H9 (cell line): ENCODE measurements around the gene PPAN. TPM values are rescaled to one million over a fixed set of nuclear protein-coding genes. Genes with fewer than 3 reads are reported as not detected.

Experiments used
- DNase-seq: peaks from one replicate; pipeline ENCODE4 v3.0.0-alpha.2; 2017
- H2AFZ ChIP-seq: one replicate; pipeline ENCODE4 v1.6.1; 2013; ENCODE audit warnings: mild to moderate bottlenecking, low read length, control low read depth, moderate library complexity
- H2AK5ac ChIP-seq: 2 replicates; pipeline ENCODE4 v1.6.1; 2013; ENCODE audit warnings: low read length, control low read depth, mixed read lengths; ENCODE audit not compliant: insufficient read length
- H2BK120ac ChIP-seq: one replicate; pipeline ENCODE4 v1.6.1; 2013; ENCODE audit warnings: low read depth, mild to moderate bottlenecking, low read length, control low read depth, inconsistent platforms; ENCODE audit not compliant: poor library complexity, severe bottlenecking
- H2BK12ac ChIP-seq: 2 replicates; pipeline ENCODE4 v1.6.1; 2013; ENCODE audit warnings: low read length, control low read depth, mixed read lengths, low read depth; ENCODE audit not compliant: insufficient read length
- H2BK15ac ChIP-seq: 2 replicates; pipeline ENCODE4 v1.6.1; 2013; ENCODE audit warnings: low read depth, low read length, control low read depth
- H2BK20ac ChIP-seq: one replicate; pipeline ENCODE4 v1.6.1; 2013; ENCODE audit warnings: low read depth, mild to moderate bottlenecking, low read length, control low read depth, inconsistent platforms; ENCODE audit not compliant: poor library complexity, severe bottlenecking
- H2BK5ac ChIP-seq: 2 replicates; pipeline ENCODE4 v1.6.1; 2013; ENCODE audit warnings: low read length, control low read depth, mixed read lengths; ENCODE audit not compliant: insufficient read length
- H3K14ac ChIP-seq: 2 replicates; pipeline ENCODE4 v1.6.1; 2013; ENCODE audit warnings: low read length, control low read depth; ENCODE audit not compliant: insufficient read depth
- H3K18ac ChIP-seq: 2 replicates; pipeline ENCODE4 v1.6.1; 2013; ENCODE audit warnings: low read depth, mild to moderate bottlenecking, mixed read lengths, low read length, control low read depth; ENCODE audit not compliant: insufficient read length
- H3K23ac ChIP-seq: 2 replicates; pipeline ENCODE4 v1.6.1; 2013; ENCODE audit warnings: low read length, control low read depth, mixed read lengths, low read depth; ENCODE audit not compliant: insufficient read length
- H3K23me2 ChIP-seq: 2 replicates; pipeline ENCODE4 v1.6.1; 2013; ENCODE audit warnings: low read depth, mild to moderate bottlenecking, mixed read lengths, low read length, control low read depth; ENCODE audit not compliant: insufficient read length, poor library complexity, severe bottlenecking
- H3K27ac ChIP-seq: 2 replicates; pipeline ENCODE4 v1.5.1; 2013; ENCODE audit warnings: low read length, control low read depth, mixed read lengths, low read depth; ENCODE audit not compliant: insufficient read length
- H3K27me3 ChIP-seq: 2 replicates; pipeline ENCODE4 v1.6.1; 2013; ENCODE audit warnings: low read length, control low read depth, inconsistent platforms; ENCODE audit not compliant: insufficient read depth
- H3K4ac ChIP-seq: 2 replicates; pipeline ENCODE4 v1.6.1; 2013; ENCODE audit warnings: low read depth, mild to moderate bottlenecking, control low read depth, inconsistent platforms, low read length, moderate library complexity
- H3K4me1 ChIP-seq: 2 replicates; pipeline ENCODE4 v1.6.1; 2013; ENCODE audit warnings: low read length, control low read depth, inconsistent platforms; ENCODE audit not compliant: insufficient read depth
- H3K4me2 ChIP-seq: 2 replicates; pipeline ENCODE4 v1.6.1; 2013; ENCODE audit warnings: low read length, control low read depth, mixed read lengths; ENCODE audit not compliant: insufficient read length, insufficient read depth
- H3K56ac ChIP-seq: 2 replicates; pipeline ENCODE4 v1.6.1; 2013; ENCODE audit warnings: low read depth, mild to moderate bottlenecking, mixed read lengths, low read length, control low read depth; ENCODE audit not compliant: insufficient read length
- H3K79me1 ChIP-seq: 2 replicates; pipeline ENCODE4 v1.6.1; 2013; ENCODE audit warnings: low read depth, mild to moderate bottlenecking, moderate library complexity, low read length, control low read depth, inconsistent platforms; ENCODE audit not compliant: insufficient read depth, poor library complexity, severe bottlenecking
- H3K79me2 ChIP-seq: 2 replicates; pipeline ENCODE4 v1.6.1; 2013; ENCODE audit warnings: low read length, control low read depth, inconsistent platforms; ENCODE audit not compliant: insufficient read depth
- H3K9ac ChIP-seq: 2 replicates; pipeline ENCODE4 v1.6.1; 2013; ENCODE audit warnings: low read length, control low read depth, mixed read lengths; ENCODE audit not compliant: insufficient read length; ENCODE audit errors: extremely low read depth
- H3K9me3 ChIP-seq: one replicate; pipeline ENCODE4 v1.6.1; 2013; ENCODE audit warnings: low read depth, low read length, inconsistent platforms; ENCODE audit not compliant: control insufficient read depth
- H3T11ph ChIP-seq: one replicate; pipeline ENCODE4 v1.6.1; 2013; ENCODE audit warnings: mild to moderate bottlenecking, low read length, control low read depth, inconsistent platforms
- H4K20me1 ChIP-seq: one replicate; pipeline ENCODE4 v1.6.1; 2013; ENCODE audit not compliant: control insufficient read depth, insufficient read length, insufficient read depth
- H4K5ac ChIP-seq: 2 replicates; pipeline ENCODE4 v1.6.1; 2013; ENCODE audit warnings: low read depth, mild to moderate bottlenecking, mixed read lengths, low read length, control low read depth; ENCODE audit not compliant: insufficient read length
- H4K8ac ChIP-seq: replicated peaks from 2 replicates; pipeline ENCODE4 v1.6.1; 2013; ENCODE audit warnings: low read length, control low read depth, mixed read lengths, low read depth; ENCODE audit not compliant: insufficient read length
- H4K91ac ChIP-seq: 2 replicates; pipeline ENCODE4 v1.6.1; 2013; ENCODE audit warnings: low read depth, mild to moderate bottlenecking, moderate library complexity, mixed read lengths, low read length, control low read depth; ENCODE audit not compliant: insufficient read length
- H3K27ac Mint-ChIP-seq, 3 experiments: 2 replicates in 2 of 3; 3 replicates in 1 of 3; pipeline ENCODE4 v1.8.0; 2020 to 2021; ENCODE audit warnings: mixed read lengths in 3 of 3, mild to moderate bottlenecking in 1 of 3, moderate library complexity in 1 of 3
- H3K27me3 Mint-ChIP-seq: 2 replicates; pipeline ENCODE4 v1.8.0; 2021; ENCODE audit warnings: low read depth, mild to moderate bottlenecking, moderate library complexity, mixed read lengths
- H3K36me3 Mint-ChIP-seq, 3 experiments: 2 replicates in 2 of 3; 3 replicates in 1 of 3; pipeline ENCODE4 v1.8.0; 2020 to 2021; ENCODE audit warnings: low read depth in 3 of 3, mixed read lengths in 3 of 3; ENCODE audit not compliant: insufficient read depth in 1 of 3
- H3K4me1 Mint-ChIP-seq, 2 experiments: 2 replicates each; pipeline ENCODE4 v1.8.0; 2020; ENCODE audit warnings: mixed read lengths in 2 of 2
- H3K4me3 Mint-ChIP-seq, 2 experiments: 2 replicates in 1 of 2; 3 replicates in 1 of 2; pipeline ENCODE4 v1.8.0; 2020 to 2021; ENCODE audit warnings: mild to moderate bottlenecking in 2 of 2, mixed read lengths in 2 of 2, moderate library complexity in 1 of 2
- H3K9me3 Mint-ChIP-seq, 2 experiments: 2 replicates in 1 of 2; 3 replicates in 1 of 2; pipeline ENCODE4 v1.8.0; 2020; ENCODE audit warnings: mild to moderate bottlenecking in 2 of 2, mixed read lengths in 2 of 2, moderate library complexity in 1 of 2
- WGBS: extraction: QIAGEN DNeasy Blood & Tissue Kit; methylation state at CpG from one replicate; pipeline ENCODE4 v1.1.7; 2013; ENCODE audit warnings: missing lambda C conversion rate, low lambda C conversion rate, mixed read lengths; ENCODE audit not compliant: insufficient read length; ENCODE audit errors: extremely low coverage; 5-methylcytosine and 5-hydroxymethylcytosine counted together
- total RNA-seq: library from RNA; stranded (reverse); gene quantifications from 2 replicates; pipeline ENCODE4 v1.2.1, GENCODE V29; 2021
- TF ChIP-seq, protein P1 (sequence below): fragments of 200-600 bp; sonication (generic); conservative IDR thresholded peaks from 3 replicates; pipeline ENCODE4 v1.8.0; 2021; ENCODE audit warnings: antibody characterized with exemption, mild to moderate bottlenecking

The PPAN gene
- total RNA-seq, 1 experiment from 2014 or later = 157 TPM

DNA sequence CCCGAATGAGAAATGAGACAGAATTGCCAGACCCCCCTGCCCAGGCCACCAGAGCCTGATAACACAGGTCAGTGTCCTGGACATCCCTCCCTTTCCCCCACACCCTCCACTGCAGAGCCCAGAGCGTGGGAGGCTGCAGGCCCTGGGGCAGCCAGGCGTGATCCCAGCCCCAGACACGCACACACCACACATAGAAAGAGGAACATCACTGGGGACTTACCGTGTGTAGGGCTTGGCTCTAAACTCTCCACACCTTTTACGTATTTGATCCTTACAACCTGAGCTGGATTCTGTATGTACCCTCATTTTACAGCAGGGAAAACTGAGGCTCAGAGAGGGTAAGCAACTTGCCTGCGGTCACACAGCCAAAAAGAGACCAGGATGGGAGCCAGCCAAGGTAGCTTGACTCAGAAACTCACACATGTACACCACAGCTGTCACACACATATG lies 3.4 kb upstream of the PPAN start:
- Histone ChIP-seq H3K9ac (no peak overlapping the region), H4K91ac (no peak overlapping the region), H3K14ac (no peak overlapping the region), H4K8ac (no peak overlapping the region), H3T11ph (no peak overlapping the region), H2BK20ac (no peak overlapping the region), H2AK5ac (no peak overlapping the region), H3K23me2 (peaks cover 7% of the 10 kb centered on the region), H4K5ac (no peak overlapping the region), H2BK15ac (no peak overlapping the region), H4K20me1 (no peaks in the 10 kb centered on the region), H3K18ac (no peak overlapping the region), H2BK5ac (no peak overlapping the region), H3K79me2 (peaks cover 7% of the 10 kb centered on the region; the same call in 1 of the 2 replicates), H3K79me1 (no peaks in the 10 kb centered on the region), H3K56ac (no peak overlapping the region), H2AFZ (no peak overlapping the region), H3K23ac (no peak overlapping the region), H3K27ac (no peak overlapping the region), H3K4ac (no peak overlapping the region), H3K27me3 (no peaks in the 10 kb centered on the region), H3K4me1 (no peaks in the 10 kb centered on the region; the same call in 1 of the 2 replicates), H2BK120ac (no peak overlapping the region), H2BK12ac (no peak overlapping the region), H3K9me3 (no peaks in the 10 kb centered on the region), H3K4me2 (no peak overlapping the region)
- Mint-ChIP-seq H3K9me3 (no peaks in the 10 kb centered on the region; a peak in 2 of 5 replicates), H3K27ac (no peak overlapping the region), H3K4me1 (peaks cover 8 to 19% of the 10 kb centered on the region in 2 experiments), H3K36me3 (peaks cover 11 to 13% (median 12%) of the 10 kb centered on the region in 3 experiments), H3K27me3 (peaks cover 22% of the 10 kb centered on the region), H3K4me3 (no peak overlapping the region)
- DNase-seq = no peak
- no CpG with 5 or more reads among the region's 7 CpGs for WGBS
- TF ChIP-seq, protein P1, sequence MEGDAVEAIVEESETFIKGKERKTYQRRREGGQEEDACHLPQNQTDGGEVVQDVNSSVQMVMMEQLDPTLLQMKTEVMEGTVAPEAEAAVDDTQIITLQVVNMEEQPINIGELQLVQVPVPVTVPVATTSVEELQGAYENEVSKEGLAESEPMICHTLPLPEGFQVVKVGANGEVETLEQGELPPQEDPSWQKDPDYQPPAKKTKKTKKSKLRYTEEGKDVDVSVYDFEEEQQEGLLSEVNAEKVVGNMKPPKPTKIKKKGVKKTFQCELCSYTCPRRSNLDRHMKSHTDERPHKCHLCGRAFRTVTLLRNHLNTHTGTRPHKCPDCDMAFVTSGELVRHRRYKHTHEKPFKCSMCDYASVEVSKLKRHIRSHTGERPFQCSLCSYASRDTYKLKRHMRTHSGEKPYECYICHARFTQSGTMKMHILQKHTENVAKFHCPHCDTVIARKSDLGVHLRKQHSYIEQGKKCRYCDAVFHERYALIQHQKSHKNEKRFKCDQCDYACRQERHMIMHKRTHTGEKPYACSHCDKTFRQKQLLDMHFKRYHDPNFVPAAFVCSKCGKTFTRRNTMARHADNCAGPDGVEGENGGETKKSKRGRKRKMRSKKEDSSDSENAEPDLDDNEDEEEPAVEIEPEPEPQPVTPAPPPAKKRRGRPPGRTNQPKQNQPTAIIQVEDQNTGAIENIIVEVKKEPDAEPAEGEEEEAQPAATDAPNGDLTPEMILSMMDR = no peak
